HG03457 (cell line): ENCODE data around the gene FUT7.

Experiments
- ATAC-seq: cut with Tn5 transposase; IDR thresholded peaks from one replicate; pipeline ENCODE4 v1.9.1; 2021; ENCODE audit warnings: moderate number of reproducible peaks; ENCODE audit not compliant: unreplicated experiment

FUT7 gene

GRCh38 chr9:137050570-137050969 lies 18.7 kb upstream of the FUT7 start:
- no peak for ATAC-seq

DNA sequence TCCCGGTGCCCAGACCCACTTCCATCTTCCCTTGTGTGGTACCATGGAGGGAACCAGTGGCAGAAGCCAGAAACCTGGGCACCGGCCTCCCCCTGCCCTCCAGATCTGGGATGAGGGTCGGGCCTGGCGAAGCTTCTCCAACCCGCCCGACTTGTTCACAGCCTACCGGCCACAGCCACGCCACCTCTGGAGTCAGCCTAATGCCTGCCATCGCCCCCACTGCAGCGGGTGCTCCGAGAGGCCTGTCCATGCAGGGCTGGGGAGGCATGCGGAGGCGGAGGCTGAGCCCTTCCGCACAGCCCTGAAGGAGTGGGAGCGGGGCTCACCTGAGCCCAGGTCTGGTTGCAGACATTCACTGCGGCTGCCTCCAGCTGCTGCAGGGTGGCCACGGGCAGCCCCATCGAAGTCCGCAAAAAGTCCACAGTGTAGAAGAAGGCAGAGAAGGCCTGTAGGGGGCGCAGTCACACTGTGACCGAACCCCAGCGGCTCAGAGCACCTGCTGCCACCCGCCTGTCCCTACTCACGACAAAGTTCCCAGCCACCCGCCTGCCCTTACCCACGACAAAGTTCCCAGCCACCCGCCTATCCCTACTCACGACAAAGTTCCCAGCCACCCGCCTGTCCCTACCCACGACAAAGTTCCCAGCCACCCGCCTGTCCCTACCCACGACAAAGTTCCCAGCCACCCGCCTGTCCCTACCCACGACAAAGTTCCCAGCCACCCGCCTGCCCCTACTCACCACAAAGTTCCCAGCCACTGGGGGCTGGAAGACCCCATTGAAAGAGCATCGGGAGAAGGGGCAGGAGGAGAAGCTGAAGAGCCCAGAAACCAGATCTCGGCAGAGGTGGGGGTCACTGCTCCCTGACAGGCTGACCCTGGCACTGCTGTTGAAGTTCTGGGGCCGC lies 17.9 kb upstream of the FUT7 start:
- no peak for ATAC-seq

GRCh38 chr9:137048655-137049543 lies 17.0 kb upstream of the FUT7 start:
- no peak for ATAC-seq

DNA sequence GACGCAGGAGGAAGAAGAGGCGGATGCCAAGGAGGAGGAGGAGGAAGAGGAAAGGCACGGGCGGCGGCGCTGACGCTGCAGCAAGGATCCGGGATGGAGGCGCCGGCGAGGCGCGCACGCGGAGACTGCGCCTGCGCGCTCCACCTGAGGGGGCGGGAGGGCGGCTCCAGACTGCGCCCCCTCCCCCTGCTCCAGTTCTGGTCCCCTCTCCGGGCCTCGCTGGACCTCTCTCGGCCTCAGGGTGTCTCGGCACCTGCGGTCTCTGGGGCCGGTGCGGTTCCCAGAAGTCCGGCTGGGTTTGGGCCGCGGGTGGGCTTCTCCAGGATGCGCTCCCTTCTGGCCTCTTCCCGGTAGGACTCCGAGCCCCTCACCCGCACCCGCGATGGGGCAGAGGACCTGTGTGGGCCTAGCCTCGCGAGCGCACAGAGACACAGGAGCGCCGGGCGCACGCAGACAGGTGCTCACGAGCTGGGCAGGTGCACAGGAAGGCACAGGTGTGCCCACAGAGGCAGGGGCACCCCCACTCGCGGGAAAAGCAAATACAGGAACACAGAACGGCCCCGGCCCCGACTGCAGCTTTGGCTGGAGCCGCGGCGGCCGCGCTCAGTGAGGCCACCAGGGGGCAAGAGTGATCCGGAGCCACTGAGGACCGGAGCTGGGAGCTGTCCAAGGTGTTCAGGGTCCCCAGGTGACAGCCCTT lies 14.3 kb upstream of the FUT7 start, which contains the start of gene NPDC1:
TSS of gene NPDC1 (minus strand) at position 90 of the 700 bp plus-strand sequence. CDS start 188 bp downstream, outside the sequence.
- no peak for ATAC-seq

DNA sequence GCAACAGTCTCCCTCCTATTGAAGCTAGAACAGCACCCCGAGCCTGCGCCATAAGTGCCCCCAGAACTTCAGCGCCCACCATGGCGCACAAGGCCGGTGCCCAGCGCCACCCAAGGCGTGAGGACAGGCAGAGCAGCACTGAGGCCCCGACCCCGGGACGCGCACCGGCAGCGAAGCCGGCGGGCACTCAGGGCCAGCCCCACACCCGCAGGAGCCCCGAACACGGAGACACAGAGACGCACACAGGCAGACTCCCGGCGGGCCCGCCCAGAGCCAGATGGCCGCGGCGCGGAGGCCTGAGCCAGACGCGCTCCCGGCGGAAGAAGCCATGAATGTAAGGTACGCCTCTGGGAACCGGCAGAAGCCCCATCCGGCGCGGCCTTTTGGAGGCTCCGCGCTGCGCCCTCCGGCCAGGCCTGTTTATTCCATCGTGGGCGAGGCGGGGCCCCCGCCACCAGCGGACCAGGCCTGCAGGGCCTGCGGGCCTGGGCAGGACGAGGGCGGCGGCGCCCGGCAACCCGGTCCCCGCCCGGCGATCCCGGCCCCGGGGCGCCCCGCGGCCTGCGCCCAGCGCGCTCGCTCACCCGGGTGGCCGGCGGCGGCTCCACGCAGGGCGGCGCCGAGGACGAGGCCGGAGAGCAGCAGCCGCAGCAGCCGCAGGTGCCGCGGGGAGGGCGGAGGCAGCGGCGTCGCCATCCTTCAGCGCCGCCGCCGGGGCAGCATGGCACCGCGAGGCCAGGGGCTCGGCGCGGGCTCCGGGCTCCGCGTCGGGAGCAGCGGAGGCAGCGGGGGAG lies 13.6 kb upstream of the FUT7 start:
- no peak for ATAC-seq

GRCh38 chr9:137044502-137045177 lies 12.8 kb upstream of the FUT7 start:
- no peak for ATAC-seq

DNA sequence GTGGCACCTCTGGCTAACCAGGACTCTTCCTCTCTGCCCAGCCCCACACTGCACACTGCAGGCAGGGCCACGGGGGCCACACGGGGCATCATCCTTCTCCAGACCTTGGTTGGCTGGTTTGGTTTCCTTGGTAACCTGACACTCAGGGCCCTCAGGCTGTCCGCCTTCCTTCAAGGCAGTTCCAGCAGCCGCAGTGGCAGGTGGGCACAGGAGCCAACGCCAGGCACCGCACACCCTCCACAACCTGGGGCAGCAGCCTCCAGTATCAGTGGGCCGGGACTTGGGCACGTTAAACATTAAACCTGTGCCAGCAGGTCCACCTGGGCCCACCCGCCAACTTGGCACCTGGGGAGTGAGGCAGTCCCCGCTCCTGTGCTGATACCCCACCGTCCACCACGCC lies 12.1 kb upstream of the FUT7 start:
- no peak for ATAC-seq

GRCh38 chr9:137042751-137043727 lies 11.2 kb upstream of the FUT7 start:
- no peak for ATAC-seq

- no peak for ATAC-seq
Measured at GRCh38 chr9:137041124-137041523, 9.2 kb upstream of the FUT7 start.

DNA sequence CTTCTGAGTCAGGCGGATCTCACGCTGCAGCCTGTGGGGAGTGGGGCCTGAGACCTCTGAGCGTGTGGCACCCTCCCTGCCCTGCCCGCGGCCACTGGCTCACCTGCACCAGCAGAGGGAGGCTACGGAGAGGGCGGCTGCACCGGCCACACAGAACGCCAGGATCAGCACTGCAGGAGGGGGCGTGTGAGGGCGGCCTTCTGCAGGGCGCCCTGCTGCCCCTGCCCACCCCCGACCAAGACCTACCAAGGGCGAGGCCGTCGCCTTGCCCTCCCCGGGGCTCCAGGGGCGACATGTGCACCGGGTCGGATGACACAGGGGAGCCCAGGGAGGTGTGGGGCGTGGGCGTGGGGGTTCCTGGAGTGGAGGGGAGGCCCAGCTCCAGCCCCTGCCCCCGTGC lies 8.7 kb upstream of the FUT7 start:
- ATAC-seq = no peak

GRCh38 chr9:137039611-137040366 lies 7.9 kb upstream of the FUT7 start:
- ATAC-seq = no peak

GRCh38 chr9:137038916-137039315 lies 7.0 kb upstream of the FUT7 start:
- no peak for ATAC-seq

DNA sequence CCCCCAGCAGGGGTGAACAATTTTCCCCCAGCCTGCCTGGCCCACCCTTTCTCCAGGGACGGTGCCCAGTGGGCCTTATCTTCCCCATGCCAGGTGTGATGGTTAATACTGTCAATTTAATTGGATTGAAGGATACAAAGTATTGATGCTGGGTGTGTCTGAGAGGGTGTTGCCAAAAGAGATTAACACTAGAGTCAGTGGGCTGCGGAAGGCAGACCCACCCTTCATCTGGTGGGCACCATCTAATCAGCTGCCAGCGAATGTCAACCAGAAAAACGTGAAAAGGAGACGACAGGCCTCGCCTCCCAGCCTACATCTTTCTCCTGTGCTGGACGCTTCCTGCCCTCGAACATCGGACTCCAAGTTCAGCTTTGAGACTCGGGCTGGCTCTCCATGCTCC lies 5.6 kb upstream of the FUT7 start:
- ATAC-seq = no peak

GRCh38 chr9:137037035-137037434 lies 5.1 kb upstream of the FUT7 start:
- ATAC-seq = no peak

DNA sequence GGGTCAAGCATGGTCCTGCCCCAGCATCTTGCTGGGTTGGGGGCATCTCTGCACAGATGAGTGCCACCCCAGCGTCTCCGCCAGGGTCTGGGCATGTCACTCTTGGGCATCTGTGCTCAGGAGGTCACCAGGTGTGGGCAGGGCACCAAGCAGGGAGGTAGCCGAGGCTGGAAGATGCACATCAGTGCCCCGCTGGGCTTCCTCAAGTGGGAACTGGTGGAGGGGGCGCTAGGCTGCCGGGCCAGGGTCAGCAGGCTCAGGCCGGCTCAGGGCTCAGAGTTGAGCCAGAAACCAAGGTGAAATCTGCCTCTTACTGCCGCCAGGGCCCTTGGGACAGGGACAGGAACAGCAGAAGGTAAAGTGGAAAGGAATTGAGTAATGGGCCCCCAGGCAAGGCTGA lies 4.0 kb upstream of the FUT7 start:
- no peak for ATAC-seq

DNA sequence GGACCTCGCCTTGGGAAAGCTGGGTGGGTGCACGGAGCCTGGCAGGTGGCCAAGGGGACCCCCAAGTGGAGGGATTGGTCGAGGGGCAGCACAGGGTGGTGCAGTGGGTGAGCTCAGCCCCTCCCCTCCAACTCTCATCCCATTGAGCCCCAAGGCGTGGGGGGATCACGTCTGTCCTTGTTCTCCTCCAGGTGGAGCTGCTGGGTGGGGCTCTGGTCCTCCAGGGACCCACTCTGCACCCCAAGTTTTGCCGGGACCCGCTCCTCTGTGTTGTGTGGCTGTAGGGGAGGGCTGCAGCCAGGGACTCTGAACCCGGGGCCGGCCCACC lies 3.6 kb upstream of the FUT7 start:
- no peak for ATAC-seq

DNA sequence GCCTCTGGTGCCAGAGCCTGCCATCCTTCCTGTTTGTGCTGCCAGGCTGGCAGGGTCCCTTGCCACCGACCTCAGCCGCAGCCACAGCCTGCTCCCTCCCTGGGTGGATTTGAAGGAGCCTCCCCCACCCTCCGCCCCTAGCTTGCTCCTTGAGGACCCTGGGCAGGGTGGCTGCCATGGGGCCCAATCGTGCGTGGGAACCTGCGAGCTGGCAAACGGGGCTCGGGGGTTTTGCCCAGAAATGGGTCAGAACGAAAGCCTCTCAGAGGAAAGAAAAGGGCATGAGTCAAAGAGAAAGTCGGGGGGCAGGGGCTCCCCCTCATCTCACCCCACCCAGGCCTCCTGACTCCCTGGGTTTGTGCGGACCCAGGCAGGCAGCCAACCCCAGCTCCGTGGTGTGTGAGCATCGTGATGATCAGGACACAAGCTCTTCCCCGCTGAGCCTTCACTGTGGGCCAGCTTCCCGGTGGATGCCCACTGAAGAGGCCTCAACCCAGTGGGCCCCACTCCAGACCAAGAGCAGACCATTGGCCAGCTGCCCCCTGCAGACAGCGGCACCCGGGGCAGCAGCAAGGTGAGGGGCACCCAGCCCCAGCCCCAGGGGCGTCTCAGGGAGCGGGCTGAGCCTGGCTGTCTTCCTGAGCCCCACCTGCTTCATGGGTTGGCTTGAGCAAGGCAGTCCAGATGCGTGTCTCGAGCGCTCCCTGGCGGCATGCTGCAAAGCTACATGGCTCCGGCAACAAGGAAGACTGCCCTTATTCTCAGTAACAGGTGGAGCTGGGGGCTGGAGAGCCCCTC lies 3.0 kb upstream of the FUT7 start:
- ATAC-seq = no peak
